ENCODE results near the gene COA7.
"Not testable (repeated sequence)": the region's sequence is repeated elsewhere in the genome, so short reads cannot be mapped to it uniquely, and the experiment has no call there.

COA7 gene

DNA sequence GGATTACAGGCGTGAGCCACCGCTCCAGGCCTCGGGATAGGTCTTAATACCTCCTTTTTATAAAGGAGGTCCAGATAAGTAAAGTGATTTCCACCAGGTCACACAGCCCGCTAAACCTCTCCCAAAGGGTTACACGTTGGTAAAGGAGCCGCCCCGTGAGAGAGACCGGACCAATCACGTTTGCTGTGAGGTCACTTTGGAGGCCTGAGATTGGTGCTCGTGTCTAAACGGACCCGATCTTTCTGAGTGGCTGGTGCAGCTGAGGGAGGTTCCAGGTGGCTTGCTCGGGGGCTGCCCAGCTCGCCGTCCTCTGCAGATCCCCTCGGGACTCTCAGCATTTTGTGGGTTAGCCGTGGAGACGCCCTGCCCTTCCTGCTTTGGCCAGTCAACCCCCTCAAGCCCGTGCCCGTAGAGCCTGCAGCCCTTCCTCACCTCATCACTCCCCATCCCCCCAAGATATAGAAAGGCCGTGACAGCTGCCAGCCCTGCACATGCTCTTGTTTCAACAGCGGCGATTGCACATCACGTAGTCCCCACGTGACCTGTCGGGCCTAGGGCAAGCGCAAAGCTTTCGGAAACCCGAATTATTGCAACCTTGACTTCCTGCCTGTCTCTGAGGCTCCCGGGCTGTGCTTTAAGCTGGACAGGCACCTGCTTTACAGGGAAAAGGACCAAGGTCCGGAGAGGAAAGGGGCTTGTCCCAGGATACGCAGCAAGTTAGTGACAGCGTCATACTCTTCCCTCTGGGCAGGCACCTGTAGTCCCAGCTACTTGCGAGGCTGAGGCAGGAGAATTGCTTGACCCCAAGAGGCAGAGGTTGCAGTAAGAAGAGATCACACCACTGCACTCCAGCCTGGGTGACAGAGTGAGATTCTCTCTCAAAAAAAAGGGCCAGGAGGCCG, 5.0 kb upstream of the COA7 start:
- DNase-seq, result no peak

DNA sequence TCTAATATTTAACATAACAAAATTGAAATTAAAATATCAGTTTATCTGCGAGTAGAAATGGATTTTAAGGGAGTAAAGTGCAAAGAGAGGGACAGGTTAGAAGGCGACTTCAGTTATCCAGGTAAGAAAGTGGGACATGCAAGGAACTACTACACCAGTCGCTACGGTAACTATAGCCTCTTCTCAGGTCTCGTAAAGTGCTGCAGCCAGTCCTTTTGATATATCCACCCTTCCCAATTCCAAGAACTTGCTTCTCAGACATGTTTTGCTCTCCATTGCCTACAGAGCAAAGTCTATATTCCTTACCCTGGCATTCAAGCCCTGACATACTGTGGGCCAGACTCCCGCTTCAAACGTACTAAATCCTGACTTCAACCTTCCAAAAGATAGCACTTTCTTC, 2.5 kb downstream of the COA7 start:
- no peak for DNase-seq

- no peak for DNase-seq
Observed at GRCh38 chr1:52693843-52694242, 4.3 kb downstream of the COA7 start.

DNA sequence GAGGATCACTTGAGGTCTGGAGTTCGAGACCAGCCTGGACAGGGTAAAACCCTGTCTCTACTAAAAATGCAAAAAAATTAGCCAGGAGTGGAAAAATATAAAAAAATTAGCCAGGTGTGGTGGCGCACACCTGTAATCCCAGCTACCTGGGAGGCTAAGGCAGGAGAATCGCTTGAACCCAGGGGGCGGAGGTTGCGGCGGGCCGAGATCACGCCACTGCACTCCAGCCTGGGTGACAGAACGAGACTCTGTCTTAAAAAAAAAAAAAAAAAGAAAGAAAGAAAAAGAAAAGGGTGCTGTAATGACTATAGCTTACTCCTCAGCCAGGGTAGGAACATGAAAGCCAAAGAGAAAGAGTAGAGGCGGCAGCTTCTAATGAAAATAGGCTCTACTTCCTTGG, 4.8 kb downstream of the COA7 start:
- not testable (repeated sequence) for DNase-seq

DNA sequence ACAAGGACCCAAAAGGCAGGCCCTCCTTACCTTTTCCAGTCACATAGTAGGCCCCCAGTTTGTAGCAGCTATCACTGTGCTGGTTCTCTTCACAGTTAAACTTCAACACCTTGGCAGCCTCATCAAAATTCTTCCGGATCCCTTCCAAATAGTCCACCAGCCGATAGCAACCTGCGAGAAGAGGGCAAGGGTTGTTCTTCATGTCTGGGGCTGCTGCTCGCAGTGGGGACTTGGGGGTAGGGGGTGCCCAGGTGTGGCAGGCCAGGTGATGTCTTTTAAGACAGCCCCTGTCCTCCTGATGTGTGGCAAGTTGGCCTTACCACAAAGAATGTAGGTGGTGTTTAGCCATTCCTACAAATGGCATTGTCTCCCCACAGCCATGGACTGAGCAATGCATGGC, 5.5 kb downstream of the COA7 start:
- no peak for DNase-seq

- no peak for DNase-seq
Observed at GRCh38 chr1:52691821-52692220, 6.3 kb downstream of the COA7 start.

DNA sequence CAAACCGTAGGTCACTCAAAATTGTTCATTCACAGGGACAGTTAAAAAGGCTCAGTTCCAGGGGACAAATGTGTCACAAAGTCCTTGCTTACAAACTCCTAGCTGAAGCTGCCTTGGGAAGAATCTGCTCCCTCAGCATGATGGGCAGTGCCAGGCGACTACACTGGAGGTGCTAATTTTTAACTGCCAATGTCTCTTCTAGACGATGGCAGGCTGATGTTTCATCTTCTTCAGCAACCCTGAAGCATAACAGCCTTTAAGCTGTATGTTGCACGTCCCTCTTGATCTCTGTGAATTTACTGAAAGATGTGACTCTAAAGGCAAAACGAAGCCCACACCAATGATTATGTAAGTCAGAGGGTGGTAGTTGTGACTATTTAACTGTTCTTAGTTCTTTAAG, 11.3 kb downstream of the COA7 start:
- no peak for DNase-seq

GRCh38 chr1:52686261-52686751, 11.8 kb downstream of the COA7 start:
- peak; percentile 71 for DNase-seq

DNA sequence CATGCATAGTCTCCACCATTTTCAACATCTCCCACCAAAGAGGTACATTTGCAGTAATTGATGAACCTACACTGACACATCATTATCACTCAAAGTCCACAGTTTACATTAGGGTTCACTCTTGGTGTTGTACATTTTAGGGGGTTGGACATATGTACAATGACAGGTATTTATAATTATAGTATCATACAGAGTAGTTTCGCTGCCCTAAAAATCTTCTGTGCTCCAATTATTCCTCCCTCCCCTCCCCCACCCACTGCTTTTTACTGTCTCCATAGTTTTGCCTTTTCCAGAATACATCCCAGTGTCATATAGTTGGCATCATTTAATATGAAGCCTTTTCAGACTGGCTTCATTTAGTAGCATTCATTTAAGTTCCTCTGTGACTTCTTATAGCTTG, 13.6 kb downstream of the COA7 start:
- DNase-seq, result no peak

- no peak for DNase-seq
Observed at GRCh38 chr1:52683367-52683940, 14.7 kb downstream of the COA7 start.

GRCh38 chr1:52681136-52681535, 17.0 kb downstream of the COA7 start:
- DNase-seq, result no peak

GRCh38 chr1:52680353-52680752, 17.8 kb downstream of the COA7 start:
- DNase-seq, result no peak

GRCh38 chr1:52679498-52679897, 18.6 kb downstream of the COA7 start:
- no peak for DNase-seq

GRCh38 chr1:52679048-52679447, 19.1 kb downstream of the COA7 start:
- no peak for DNase-seq

- no peak for DNase-seq
Observed at GRCh38 chr1:52677076-52677806, 20.9 kb downstream of the COA7 start.

DNA sequence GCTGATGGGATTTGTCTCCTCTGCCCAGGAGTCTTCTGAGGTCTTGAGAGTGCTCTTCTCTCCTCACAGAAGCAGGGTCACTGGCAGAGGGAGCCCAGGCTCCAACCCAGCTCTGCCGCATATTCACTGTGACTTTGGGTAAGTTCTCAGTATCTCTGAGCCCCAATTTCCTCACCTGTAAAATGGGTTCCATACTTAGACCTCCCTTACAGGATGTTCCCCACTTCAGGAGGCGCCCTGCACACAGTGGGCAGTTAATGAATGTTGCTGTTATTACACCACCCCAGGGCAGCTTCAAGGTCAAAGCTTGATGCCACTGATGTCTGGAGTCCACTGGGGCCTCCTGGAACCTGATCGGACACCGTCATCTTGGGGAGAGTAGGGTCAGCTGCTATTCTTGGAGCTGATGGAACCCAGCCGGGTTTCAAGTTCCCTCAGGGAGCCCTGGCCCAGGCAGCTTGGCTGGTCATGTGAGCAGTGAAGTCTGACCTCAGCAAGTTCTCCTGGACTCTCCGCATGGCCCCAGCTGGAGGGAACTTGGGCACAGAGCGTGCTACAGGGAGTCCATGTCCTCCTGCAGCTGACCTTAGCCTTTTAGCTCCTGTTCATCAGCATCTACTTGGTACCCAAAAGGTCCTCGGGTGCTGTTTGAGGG, 21.8 kb downstream of the COA7 start:
- no peak for DNase-seq

GRCh38 chr1:52674497-52675384, 23.4 kb downstream of the COA7 start:
- no peak for DNase-seq

DNA sequence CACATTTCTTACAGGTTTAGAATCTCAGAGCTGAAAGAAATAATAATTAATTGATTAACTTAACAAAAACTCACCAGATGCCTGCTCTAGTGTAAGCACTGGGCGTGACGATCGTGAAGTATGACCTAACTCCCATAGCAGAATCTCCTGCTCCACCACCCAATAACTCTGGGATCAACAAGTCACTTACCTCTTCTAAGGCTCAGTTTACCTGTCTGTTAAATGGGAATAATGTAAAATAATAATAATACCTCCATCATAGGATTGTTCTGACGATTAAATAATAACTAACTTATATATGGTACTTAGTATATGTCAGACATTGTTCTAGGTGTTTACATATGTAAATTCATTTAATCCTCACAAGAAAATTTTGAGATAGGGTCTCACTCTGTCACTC, 24.6 kb downstream of the COA7 start:
- no peak for DNase-seq

DNA sequence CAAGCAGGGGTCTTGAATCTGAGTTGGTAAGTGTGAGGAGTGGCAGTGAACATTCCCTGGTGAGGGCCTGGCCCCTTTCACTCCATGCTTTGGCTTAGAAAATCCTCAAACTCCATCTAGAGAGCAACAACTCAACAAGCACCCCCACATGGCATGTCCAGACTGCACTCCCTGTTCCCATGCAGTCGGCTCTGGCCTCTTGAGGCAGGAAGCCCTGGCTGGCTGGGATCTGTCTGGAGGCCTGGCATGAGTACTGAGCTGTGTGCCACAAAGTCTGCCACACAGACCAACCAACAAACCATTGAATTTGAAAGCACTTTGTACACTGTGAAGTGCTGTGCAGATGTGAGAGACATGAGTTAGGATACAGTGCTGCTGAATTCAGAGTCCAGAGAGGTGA, 25.2 kb downstream of the COA7 start:
- DNase-seq, result no peak

- no peak for DNase-seq
Observed at GRCh38 chr1:52670604-52671003, 27.5 kb downstream of the COA7 start.

DNA sequence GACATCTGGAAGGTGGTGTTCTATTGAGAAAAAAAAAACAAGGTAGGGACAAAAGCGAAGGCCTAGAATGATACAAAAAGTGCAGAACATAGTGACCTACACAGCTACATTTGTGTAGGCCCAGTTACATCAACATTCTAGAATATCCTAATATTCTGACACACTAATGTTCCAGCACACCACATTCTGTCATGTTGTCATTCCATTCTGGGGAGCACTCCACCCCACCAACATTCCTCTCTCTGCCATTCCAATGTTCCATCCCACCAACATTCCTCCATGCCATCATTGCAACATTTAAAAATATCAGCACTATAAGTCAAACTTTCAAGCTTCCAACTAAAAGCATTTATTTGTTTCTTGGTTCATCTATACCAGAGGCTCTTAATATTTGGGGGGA, 28.5 kb downstream of the COA7 start:
- no peak for DNase-seq

DNA sequence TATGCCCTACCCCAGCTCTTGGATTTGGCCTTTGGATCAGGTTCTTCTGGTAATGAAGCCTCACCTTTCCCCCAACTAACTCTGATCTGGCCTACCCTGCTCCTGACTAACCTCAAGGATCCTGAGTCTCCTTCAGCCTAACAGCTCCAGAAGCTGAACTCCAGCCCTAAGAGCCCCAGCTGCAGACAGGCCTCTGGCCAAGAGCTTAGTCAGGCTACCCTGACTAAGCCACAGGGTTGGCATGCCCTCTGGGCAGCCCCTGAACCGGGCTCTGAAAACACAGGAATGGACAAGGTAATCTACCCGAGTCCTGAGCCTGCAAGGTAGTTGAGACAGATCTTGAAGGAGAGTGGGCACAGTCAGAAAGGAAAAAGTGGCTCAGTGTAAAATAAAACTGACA, 29.4 kb downstream of the COA7 start:
- DNase-seq, result no peak

Data from NCI-H1694 (cell line).